ENCODE results near the gene ARID3C.

Gene ARID3C

DNA sequence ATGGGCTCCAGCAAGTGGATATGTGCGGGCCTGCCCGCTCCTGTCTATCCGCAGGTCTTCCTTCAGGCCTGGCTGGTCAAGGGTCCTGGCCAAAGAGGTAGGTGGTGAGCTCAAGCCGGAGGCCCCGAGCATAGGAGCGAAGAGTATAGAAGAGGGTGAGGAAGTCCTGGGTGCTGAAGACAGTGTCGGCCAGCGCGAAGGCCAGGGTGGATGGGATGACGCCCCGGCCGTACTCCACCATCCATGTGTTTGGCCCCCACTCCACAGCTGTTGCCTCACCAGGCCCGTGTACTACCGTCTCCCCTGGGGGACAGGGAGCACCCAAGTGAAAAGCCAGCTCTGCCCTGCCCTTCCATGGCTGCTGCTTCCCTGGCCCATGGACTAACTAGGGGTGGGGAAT, 6.7 kb upstream of the ARID3C start:
- H3K4me3 ChIP-seq, result no peak overlapping the region
- no peak overlapping the region for H3K27ac ChIP-seq
- peaks cover 0 to 7% (median 0%) of the 10 kb centered on the region in 3 donors for H3K36me3 ChIP-seq
- no peaks in the 10 kb centered on the region for H3K9me3 ChIP-seq
- no peak for DNase-seq
- peaks cover 0 to 5% of the 10 kb centered on the region in 2 donors for H3K27me3 ChIP-seq
- TF ChIP-seq, protein P1, sequence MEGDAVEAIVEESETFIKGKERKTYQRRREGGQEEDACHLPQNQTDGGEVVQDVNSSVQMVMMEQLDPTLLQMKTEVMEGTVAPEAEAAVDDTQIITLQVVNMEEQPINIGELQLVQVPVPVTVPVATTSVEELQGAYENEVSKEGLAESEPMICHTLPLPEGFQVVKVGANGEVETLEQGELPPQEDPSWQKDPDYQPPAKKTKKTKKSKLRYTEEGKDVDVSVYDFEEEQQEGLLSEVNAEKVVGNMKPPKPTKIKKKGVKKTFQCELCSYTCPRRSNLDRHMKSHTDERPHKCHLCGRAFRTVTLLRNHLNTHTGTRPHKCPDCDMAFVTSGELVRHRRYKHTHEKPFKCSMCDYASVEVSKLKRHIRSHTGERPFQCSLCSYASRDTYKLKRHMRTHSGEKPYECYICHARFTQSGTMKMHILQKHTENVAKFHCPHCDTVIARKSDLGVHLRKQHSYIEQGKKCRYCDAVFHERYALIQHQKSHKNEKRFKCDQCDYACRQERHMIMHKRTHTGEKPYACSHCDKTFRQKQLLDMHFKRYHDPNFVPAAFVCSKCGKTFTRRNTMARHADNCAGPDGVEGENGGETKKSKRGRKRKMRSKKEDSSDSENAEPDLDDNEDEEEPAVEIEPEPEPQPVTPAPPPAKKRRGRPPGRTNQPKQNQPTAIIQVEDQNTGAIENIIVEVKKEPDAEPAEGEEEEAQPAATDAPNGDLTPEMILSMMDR (IDR thresholded peaks at IDR 0.05), result no peak
- intact Hi-C loops (cut with DNase I; ENCODE audit: low total_unique reads), result no loop called here
- H3K4me1 ChIP-seq, result peaks cover 0 to 29% (median 23%) of the 10 kb centered on the region in 4 donors

DNA sequence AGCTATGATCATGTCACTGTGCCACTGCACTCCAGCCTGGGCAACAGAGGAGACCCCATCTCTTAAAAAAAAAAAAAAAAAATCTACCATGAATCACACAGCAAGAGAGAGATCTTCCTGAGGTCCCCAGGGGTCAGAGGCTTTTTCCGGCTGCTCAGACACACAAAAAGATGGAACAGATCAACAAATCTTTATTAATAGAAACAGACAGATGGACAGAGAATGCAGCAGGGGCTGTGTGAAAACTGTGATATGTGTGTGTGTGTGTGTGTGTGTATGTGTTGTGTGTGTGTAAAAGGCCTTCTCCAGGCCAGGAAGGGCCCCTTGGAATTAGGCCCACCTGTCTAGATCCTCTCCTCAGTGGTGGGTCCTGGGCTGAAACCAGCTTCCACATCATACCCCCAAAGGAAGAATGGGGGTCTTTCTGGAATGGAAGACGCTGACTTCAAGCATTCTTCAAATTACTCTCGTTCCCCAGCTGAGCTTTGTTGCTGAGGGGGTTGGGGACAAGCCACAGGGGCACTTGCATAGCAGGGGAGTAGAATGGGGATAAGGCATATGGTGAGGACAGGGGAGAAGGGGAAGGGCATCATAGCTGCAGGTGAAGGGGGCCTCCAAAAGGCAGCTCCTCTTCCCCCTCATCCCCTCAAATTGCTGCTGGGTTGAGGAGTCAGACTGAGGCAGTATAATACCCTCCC, 5.8 kb upstream of the ARID3C start:
- TF ChIP-seq, protein P1 (IDR thresholded peaks at IDR 0.05), result no peak
- no peaks in the 10 kb centered on the region for H3K9me3 ChIP-seq
- peaks cover 0 to 13% of the 10 kb centered on the region in 2 donors for H3K27me3 ChIP-seq
- peaks cover 0 to 7% (median 0%) of the 10 kb centered on the region in 3 donors for H3K36me3 ChIP-seq
- intact Hi-C loops (cut with DNase I; ENCODE audit: low total_unique reads), result no loop called here
- H3K4me1 ChIP-seq, result peaks cover 0 to 29% (median 23%) of the 10 kb centered on the region in 4 donors
- no peak overlapping the region for H3K4me3 ChIP-seq
- no peak overlapping the region for H3K27ac ChIP-seq
- DNase-seq, result no peak

DNA sequence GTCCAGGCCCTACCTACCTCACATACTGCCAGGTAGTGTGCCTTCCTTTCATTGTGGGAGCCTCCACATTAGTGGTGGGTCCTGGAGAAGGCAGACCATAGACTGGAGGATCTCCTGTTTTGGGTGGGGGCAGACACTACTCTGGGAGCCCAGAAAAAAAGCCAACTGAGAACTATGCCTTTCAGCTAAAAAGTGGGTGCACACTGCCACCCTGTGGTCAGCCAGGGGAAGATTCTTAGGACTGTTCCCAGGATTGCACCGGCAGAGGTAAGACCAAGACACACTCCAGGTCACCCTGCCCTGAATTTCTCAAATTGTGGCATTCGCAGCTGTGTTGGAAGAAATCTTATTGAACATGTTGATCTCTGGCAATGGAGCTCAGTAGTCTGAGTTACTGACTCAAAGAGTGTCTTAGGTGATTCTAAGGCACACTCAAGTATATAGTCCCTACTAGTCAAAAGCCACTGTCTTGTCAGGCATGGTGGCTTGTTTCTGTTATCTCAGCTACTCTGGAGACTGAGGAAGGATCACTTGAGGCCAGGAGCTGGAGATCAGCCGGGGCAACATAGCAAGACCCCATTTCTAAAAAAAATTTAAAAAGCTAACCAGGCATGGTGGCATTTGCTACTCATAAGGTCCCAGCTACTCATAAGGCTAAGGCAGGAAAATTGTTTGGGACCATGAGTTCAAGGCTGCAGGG, 5.1 kb upstream of the ARID3C start:
- H3K9me3 ChIP-seq, result no peaks in the 10 kb centered on the region
- H3K4me1 ChIP-seq, result peaks cover 0 to 34% (median 28%) of the 10 kb centered on the region in 4 donors
- peaks cover 0 to 7% (median 0%) of the 10 kb centered on the region in 3 donors for H3K36me3 ChIP-seq
- intact Hi-C loops (cut with DNase I; ENCODE audit: low total_unique reads), result loop anchor here (2.0 kb wide), 1 partner anchor 21 kb away; the partner anchor contains the start of gene RPP25L
- no peak overlapping the region for H3K27ac ChIP-seq
- no peak overlapping the region for H3K4me3 ChIP-seq
- DNase-seq, result no peak
- peaks cover 5 to 20% of the 10 kb centered on the region in 2 donors for H3K27me3 ChIP-seq
- TF ChIP-seq, protein P1 (IDR thresholded peaks at IDR 0.05), result peak; percentile 76 to 80

DNA sequence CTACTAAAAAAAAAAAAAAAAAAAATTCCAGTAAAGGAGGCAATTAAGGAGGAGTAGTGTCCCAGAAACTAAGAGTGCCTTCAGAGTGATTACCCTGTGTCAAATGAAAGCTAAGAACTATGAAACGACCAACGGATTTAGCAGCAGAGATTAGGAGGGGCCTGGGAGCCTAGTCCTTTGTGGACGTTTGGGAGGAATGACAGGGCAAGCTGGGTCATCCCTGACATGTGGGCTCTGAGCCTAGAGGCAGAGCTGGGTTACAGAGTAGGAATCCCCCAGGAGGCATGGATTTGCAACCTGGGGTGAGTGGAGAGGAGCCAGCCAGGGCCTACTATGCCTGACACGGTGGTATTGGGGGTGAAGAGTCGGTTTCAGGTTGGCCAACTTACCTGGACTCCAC, 4.3 kb upstream of the ARID3C start:
- intact Hi-C loops (cut with DNase I; ENCODE audit: low total_unique reads), result loop anchor here (2.0 kb wide), 1 partner anchor 20 kb away; the partner anchor contains the start of gene RPP25L
- no peak for DNase-seq
- peaks cover 0 to 7% (median 0%) of the 10 kb centered on the region in 3 donors for H3K36me3 ChIP-seq
- H3K27ac ChIP-seq, result no peak overlapping the region
- TF ChIP-seq, protein P1 (IDR thresholded peaks at IDR 0.05), result no peak
- no peaks in the 10 kb centered on the region for H3K9me3 ChIP-seq
- H3K4me3 ChIP-seq, result no peak overlapping the region
- peaks cover 0 to 35% (median 31%) of the 10 kb centered on the region in 4 donors for H3K4me1 ChIP-seq
- H3K27me3 ChIP-seq, result peaks cover 5 to 27% of the 10 kb centered on the region in 2 donors

DNA sequence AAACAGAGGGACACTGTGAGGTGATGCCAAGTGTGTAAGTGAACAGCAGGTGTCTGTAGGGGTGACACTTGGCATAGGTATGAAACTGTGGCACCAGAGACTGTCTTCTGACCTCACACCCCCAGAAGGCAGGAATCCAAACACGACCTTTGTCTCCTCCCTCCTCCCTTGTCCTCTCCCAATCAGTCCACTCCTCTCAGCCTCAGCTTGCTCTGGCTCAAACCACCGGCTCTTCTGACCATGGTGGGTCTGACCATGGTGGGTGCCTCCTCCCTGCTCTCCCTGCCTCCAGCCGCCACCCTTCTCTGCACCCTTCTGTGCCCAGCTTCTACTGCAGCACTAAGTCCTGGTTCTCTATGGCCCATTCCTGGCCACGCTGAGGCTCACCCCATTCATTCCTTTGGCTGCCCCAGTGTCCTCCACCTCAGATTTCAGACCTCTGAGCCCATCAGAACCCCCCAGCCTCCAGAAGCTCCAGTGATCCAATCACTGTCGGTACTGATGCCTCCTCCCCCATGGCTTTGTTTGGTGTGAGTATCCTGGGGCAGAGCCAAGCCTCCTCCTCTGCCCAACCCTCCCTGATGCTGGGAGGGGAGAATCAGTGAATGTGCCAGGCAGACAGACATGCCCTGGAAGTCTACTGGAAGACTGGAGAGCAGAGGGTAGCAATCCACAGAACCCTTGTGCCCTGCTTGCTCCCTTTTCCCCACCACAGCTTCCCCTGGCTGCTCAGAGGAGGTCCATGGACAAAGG, 1.7 kb upstream of the ARID3C start:
- peaks cover 0 to 17% (median 16%) of the 10 kb centered on the region in 4 donors for H3K4me1 ChIP-seq
- no peak overlapping the region for H3K27ac ChIP-seq
- TF ChIP-seq, protein P1 (IDR thresholded peaks at IDR 0.05), result no peak
- no peak overlapping the region for H3K4me3 ChIP-seq
- intact Hi-C loops (cut with DNase I; ENCODE audit: low total_unique reads), result no loop called here
- peaks cover 5 to 53% of the 10 kb centered on the region in 2 donors for H3K27me3 ChIP-seq
- no peaks in the 10 kb centered on the region for H3K9me3 ChIP-seq
- no peak for DNase-seq
- peaks cover 0 to 6% (median 0%) of the 10 kb centered on the region in 3 donors for H3K36me3 ChIP-seq

Measured in tibial artery (tissue), 4 donors.